ENCODE measurements around the gene SP100. TPM values are rescaled to one million over a fixed set of nuclear protein-coding genes. Genes with fewer than 3 reads are reported as not detected.
"Not testable (repeated sequence)": the region's sequence is repeated elsewhere in the genome, so short reads cannot be mapped to it uniquely, and the experiment has no call there.

SP100 gene
- total and polyA plus RNA-seq, 4 donors, result 8.2 to 43.2 (median 21.1) TPM

DNA sequence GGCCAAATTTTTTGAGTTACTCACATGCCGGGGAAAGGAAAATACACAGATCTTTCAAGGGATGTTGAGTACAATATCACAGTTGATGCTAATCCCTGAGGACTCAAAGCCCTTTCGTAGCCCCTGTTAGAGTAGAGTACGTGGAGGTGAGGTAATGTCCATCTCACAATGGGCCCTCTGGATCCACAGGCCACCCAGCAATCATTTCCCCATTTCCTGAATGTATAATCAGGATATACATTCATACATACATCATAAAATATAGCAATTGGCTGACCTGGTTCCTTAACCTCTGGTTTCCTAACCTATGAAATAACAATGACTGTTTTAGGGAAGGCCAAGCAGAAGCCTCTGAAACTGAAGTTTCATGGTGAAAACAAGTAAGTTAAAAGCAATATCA lies 10.2 kb upstream of the SP100 start:
- no peak overlapping the region for H3K4me3 ChIP-seq (ENCODE audit: low read depth, low read length)
- no peak for DNase-seq (ENCODE audit: low read depth in 4 of 6, low spot score in 6 of 6)
- H3K9me3 ChIP-seq (ENCODE audit: control insufficient read depth, insufficient read depth, low read length), result no peaks in the 10 kb centered on the region
- H3K36me3 ChIP-seq (ENCODE audit: control insufficient read depth, insufficient read depth, low read length), result no peaks in the 10 kb centered on the region
- H3K27me3 ChIP-seq (ENCODE audit: control insufficient read depth, insufficient read depth, low read length), result no peaks in the 10 kb centered on the region
- WGBS (ENCODE audit: insufficient coverage), result 100% methylated on average over 1 of the region's 3 CpGs
- peaks cover 4% of the 10 kb centered on the region for H3K4me1 ChIP-seq (ENCODE audit: control insufficient read depth, insufficient read depth, low read length)
- H3K27ac ChIP-seq (ENCODE audit: low read depth, low read length), result no peak overlapping the region

DNA sequence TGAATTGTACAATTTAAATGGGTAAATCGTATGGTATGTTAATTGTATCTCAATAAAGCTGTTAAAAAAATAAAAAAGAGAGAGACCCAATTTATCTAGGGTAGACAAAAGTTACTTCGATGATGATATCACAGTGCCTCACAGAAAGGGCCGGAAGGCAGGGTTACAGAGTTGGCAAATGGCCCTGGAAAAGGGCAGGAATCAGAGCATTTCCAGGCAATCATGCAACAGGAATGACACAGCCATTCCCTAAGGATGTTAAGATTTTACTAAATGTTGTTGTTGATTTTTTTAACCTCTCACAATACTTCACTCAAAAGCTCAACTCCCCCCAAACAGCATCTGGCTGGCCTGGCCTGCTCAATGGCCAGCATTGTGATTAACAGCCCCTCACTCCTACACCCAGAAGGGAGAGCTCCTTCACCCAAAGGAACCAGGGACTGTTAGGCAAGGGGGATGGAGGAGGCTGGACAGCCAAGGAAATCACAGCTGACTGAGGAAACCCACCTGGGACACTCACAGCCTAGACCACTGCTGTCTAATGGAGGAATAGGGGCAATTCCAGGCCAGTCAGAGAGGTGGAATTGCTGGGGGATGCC lies 7.7 kb upstream of the SP100 start:
- Histone ChIP-seq H3K9me3 (ENCODE audit: control insufficient read depth, insufficient read depth, low read length) (no peaks in the 10 kb centered on the region), H3K27ac (ENCODE audit: low read depth, low read length) (no peak overlapping the region), H3K4me3 (ENCODE audit: low read depth, low read length) (no peak overlapping the region), H3K4me1 (ENCODE audit: control insufficient read depth, insufficient read depth, low read length) (peaks cover 21% of the 10 kb centered on the region), H3K27me3 (ENCODE audit: control insufficient read depth, insufficient read depth, low read length) (no peaks in the 10 kb centered on the region), H3K36me3 (ENCODE audit: control insufficient read depth, insufficient read depth, low read length) (no peaks in the 10 kb centered on the region)
- no peak for DNase-seq (ENCODE audit: low read depth in 4 of 6, low spot score in 6 of 6)
- WGBS (ENCODE audit: insufficient coverage), result 92% methylated on average over 2 of the region's 3 CpGs

DNA sequence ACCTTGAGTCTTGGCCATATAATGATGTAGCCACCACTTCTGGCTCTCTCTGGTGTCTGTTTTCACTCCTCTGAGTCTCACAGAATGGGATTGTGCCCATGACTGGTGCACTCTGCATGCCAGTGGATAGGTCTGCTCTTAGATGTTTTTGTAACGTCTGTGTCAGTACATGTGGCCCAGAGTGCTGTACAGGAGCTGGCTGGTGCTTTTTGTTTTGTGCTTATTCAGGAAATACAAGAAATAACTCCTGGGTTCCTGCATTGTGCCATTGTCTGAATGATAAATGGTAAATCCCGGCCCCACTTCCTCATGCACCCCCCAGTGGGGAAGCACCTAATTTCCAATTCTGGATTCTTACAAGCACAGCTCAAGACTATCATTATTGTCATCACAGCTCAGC lies 6.7 kb upstream of the SP100 start:
- H3K36me3 ChIP-seq (ENCODE audit: control insufficient read depth, insufficient read depth, low read length); H3K27ac ChIP-seq (ENCODE audit: low read depth, low read length); H3K4me3 ChIP-seq (ENCODE audit: low read depth, low read length); DNase-seq (ENCODE audit: low read depth in 4 of 6, low spot score in 6 of 6); H3K27me3 ChIP-seq (ENCODE audit: control insufficient read depth, insufficient read depth, low read length); H3K9me3 ChIP-seq (ENCODE audit: control insufficient read depth, insufficient read depth, low read length): not testable (repeated sequence)
- 29% methylated on average over 1 of the region's 2 CpGs for WGBS (ENCODE audit: insufficient coverage)
- H3K4me1 ChIP-seq (ENCODE audit: control insufficient read depth, insufficient read depth, low read length), result peaks cover 21% of the 10 kb centered on the region

DNA sequence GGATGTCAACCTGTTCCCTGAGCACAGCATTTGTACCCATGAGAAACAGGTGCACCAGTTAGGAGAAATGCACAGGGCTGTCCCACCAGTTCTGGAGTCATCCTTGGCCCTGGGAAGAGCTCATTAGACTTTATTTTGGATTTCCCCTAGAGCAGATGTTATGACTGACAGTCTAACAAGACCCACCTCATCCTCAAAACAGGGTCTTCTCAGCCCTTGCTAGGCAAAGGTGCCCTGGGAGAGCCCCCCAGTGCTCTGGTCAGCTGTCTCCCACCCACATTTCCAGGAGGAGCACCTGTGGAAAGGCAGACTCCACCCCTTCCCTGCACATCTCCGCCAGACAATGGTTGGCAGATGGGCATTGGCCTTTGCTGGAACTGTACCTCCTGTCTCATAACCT lies 5.7 kb upstream of the SP100 start:
- H3K4me1 ChIP-seq (ENCODE audit: control insufficient read depth, insufficient read depth, low read length), result peaks cover 21% of the 10 kb centered on the region
- H3K36me3 ChIP-seq (ENCODE audit: control insufficient read depth, insufficient read depth, low read length), result no peaks in the 10 kb centered on the region
- H3K4me3 ChIP-seq (ENCODE audit: low read depth, low read length), result no peak overlapping the region
- H3K9me3 ChIP-seq (ENCODE audit: control insufficient read depth, insufficient read depth, low read length), result no peaks in the 10 kb centered on the region
- no peak for DNase-seq (ENCODE audit: low read depth in 4 of 6, low spot score in 6 of 6)
- H3K27ac ChIP-seq (ENCODE audit: low read depth, low read length), result no peak overlapping the region
- 100% methylated on average over 1 of the region's 1 CpG for WGBS (ENCODE audit: insufficient coverage)
- H3K27me3 ChIP-seq (ENCODE audit: control insufficient read depth, insufficient read depth, low read length), result no peaks in the 10 kb centered on the region

DNA sequence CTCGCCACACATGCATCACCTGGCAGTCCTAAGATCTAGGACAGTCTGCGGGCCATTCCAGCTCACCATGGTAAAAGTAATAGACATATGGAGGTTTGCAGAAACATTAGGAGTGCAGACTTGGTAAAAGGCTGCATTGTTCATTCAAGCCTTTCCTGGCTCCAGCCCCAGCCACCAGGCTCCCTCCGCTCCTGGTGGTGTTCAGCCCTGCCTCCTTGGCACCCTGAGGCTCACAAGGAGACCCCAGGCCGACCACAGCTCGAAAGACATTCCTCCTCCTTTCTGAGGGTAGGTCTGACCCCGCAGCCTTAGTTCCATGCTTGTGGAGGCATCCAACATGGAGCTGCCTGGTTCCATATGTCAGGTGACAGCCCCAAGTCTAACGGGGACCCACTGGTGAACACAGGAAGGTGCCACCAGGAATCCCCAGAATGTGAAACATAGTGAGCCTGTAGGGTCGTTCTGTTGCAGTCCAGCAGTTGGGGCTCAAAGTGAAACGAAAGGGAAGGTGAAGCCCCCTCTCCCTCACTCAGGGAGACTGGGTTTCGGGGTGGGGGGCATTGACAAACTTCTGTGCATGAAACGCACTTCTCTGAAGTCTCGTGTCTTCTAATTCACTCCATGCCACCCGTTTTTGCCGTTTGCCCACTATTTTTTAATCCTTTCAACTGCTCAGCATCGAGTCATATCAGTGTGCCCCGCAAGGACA lies 5.0 kb upstream of the SP100 start:
- Histone ChIP-seq H3K9me3 (ENCODE audit: control insufficient read depth, insufficient read depth, low read length) (no peaks in the 10 kb centered on the region), H3K36me3 (ENCODE audit: control insufficient read depth, insufficient read depth, low read length) (no peaks in the 10 kb centered on the region), H3K27ac (ENCODE audit: low read depth, low read length) (peak overlapping the region; percentile 80), H3K4me1 (ENCODE audit: control insufficient read depth, insufficient read depth, low read length) (peaks cover 21% of the 10 kb centered on the region), H3K27me3 (ENCODE audit: control insufficient read depth, insufficient read depth, low read length) (no peaks in the 10 kb centered on the region), H3K4me3 (ENCODE audit: low read depth, low read length) (peak overlapping the region; percentile 69)
- 47% methylated on average over 13 of the region's 16 CpGs for WGBS (ENCODE audit: insufficient coverage)
- no peak for DNase-seq (ENCODE audit: low read depth in 4 of 6, low spot score in 6 of 6)

DNA sequence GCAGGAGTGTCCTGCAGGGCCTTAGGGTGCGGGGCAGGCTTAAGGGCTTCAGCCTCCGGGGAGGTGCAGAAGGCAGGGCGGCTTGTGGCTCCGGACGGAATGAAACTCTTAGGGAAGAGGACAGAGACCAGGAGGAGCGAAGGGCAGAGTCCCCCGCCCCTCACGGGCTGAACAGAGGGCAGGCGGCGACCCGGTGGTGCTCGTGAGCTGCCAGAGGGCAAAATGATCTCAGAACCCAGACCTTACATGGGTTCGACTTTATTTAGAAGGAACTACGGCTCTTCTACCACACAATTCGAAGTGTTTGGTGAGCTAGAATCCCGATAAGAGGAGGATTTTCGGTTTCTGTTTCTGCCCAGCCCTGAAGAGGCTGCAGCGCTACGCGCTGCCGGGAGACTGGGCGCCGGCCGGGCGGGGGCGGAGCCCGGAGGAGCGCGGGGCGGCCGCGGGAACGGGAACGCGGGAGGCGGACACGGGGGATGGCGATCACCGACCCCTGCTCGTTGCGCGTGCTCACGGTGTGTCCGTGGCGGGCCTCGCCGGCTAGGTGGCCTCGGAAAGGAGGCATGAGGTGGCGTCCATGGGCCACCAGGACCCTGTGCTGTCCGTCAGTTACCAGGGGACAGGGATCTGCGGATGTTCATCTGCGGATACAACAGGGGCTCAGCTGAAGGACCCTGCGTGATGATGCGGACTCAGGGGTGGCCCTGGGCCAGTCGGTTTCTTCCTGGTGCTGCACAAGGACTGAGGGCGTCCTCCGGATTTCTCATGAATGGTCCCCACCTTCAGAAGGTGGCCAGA lies 4.2 kb upstream of the SP100 start:
- 3% methylated on average over 57 of the region's 57 CpGs for WGBS (ENCODE audit: insufficient coverage)
- Histone ChIP-seq H3K9me3 (ENCODE audit: control insufficient read depth, insufficient read depth, low read length) (no peaks in the 10 kb centered on the region), H3K4me3 (ENCODE audit: low read depth, low read length) (peak overlapping the region; percentile 69), H3K4me1 (ENCODE audit: control insufficient read depth, insufficient read depth, low read length) (peaks cover 21% of the 10 kb centered on the region), H3K36me3 (ENCODE audit: control insufficient read depth, insufficient read depth, low read length) (no peaks in the 10 kb centered on the region), H3K27me3 (ENCODE audit: control insufficient read depth, insufficient read depth, low read length) (no peaks in the 10 kb centered on the region), H3K27ac (ENCODE audit: low read depth, low read length) (peak overlapping the region; percentile 80)
- peak in 5 of 6 donors; percentile 19 to 78 (median 31) for DNase-seq (ENCODE audit: low read depth in 4 of 6, low spot score in 6 of 6)

DNA sequence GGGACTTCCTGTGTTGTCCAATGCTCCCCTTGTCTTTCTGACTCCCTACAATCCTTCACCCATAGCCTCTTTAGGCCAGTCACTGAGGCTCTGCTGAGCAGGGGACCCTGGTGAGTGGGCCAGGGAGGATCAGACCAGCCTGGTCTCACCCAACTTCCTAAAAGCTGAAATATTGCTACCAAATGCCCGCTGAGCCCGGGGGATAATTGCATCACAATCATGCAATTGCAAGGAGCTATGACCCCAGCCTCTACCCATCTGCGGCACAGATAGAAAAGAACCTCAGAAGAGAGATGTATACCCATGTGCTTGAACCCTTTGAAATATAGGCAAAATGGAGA lies 3.7 kb upstream of the SP100 start:
- no CpG with 5 or more reads among the region's 3 CpGs for WGBS (ENCODE audit: insufficient coverage)
- H3K27ac ChIP-seq (ENCODE audit: low read depth, low read length), result no peak overlapping the region

DNA sequence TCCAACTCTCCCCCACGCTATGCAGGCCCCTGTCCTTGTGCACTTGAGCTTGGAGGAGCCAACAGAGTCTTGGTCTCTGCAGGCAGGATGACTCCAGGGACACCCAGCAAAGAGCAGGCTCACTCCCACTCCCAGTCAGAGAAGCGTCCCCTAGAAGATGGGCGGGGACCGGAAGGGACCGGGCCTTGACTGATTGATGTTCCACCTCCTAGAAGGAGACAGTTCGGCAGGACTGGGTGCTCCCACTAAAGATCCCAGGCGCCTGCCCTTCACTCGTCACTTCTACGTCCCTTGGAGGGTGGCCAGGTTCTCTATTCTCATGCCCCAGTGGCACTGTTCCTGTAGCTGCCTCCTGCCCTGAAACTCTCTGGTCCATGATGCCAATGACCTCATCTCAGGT lies 3.2 kb upstream of the SP100 start:
- Histone ChIP-seq H3K36me3 (ENCODE audit: control insufficient read depth, insufficient read depth, low read length) (no peaks in the 10 kb centered on the region), H3K4me1 (ENCODE audit: control insufficient read depth, insufficient read depth, low read length) (peaks cover 21% of the 10 kb centered on the region), H3K4me3 (ENCODE audit: low read depth, low read length) (no peak overlapping the region), H3K27me3 (ENCODE audit: control insufficient read depth, insufficient read depth, low read length) (no peaks in the 10 kb centered on the region), H3K9me3 (ENCODE audit: control insufficient read depth, insufficient read depth, low read length) (no peaks in the 10 kb centered on the region), H3K27ac (ENCODE audit: low read depth, low read length) (no peak overlapping the region)
- 96% methylated on average over 9 of the region's 9 CpGs for WGBS (ENCODE audit: insufficient coverage)
- no peak for DNase-seq (ENCODE audit: low read depth in 4 of 6, low spot score in 6 of 6)

More for the DNA sequence above, 3.7 kb upstream of the SP100 start:
- H3K27me3 ChIP-seq (ENCODE audit: control insufficient read depth, insufficient read depth, low read length), result no peaks in the 10 kb centered on the region
- DNase-seq (ENCODE audit: low read depth in 4 of 6, low spot score in 6 of 6), result no peak
- H3K36me3 ChIP-seq (ENCODE audit: control insufficient read depth, insufficient read depth, low read length), result no peaks in the 10 kb centered on the region
- H3K4me3 ChIP-seq (ENCODE audit: low read depth, low read length), result peak overlapping the region; percentile 69
- H3K4me1 ChIP-seq (ENCODE audit: control insufficient read depth, insufficient read depth, low read length), result peaks cover 21% of the 10 kb centered on the region
- no peaks in the 10 kb centered on the region for H3K9me3 ChIP-seq (ENCODE audit: control insufficient read depth, insufficient read depth, low read length)

DNA sequence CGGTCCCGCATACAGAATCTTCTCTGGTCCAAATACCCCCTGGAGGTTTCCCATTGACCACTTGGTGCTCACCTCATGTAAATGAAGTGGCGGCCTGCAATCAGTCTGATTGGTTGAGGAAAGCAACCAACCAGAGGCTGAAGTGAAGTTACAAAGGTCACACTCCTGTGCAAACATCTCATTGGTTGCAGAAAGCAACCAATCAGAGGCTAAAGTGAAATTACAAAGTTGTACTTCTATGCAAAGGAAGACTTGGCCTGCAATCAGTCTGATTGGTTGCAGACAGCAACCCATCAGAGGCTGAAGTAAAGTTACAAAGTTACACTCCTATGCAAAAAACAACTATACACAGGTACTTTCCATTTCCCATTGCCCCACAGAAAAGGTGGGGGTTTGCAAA lies 2.5 kb upstream of the SP100 start:
- no peak for DNase-seq (ENCODE audit: low read depth in 4 of 6, low spot score in 6 of 6)
- H3K4me1 ChIP-seq (ENCODE audit: control insufficient read depth, insufficient read depth, low read length), result peaks cover 21% of the 10 kb centered on the region
- no peak overlapping the region for H3K27ac ChIP-seq (ENCODE audit: low read depth, low read length)
- no peaks in the 10 kb centered on the region for H3K9me3 ChIP-seq (ENCODE audit: control insufficient read depth, insufficient read depth, low read length)
- H3K4me3 ChIP-seq (ENCODE audit: low read depth, low read length), result no peak overlapping the region
- 90% methylated on average over 3 of the region's 3 CpGs for WGBS (ENCODE audit: insufficient coverage)
- no peaks in the 10 kb centered on the region for H3K27me3 ChIP-seq (ENCODE audit: control insufficient read depth, insufficient read depth, low read length)
- no peaks in the 10 kb centered on the region for H3K36me3 ChIP-seq (ENCODE audit: control insufficient read depth, insufficient read depth, low read length)
